Measurements from ENCODE around the gene PLEKHG1.

Gene PLEKHG1

GRCh38 chr6:150599199-150600009, at the start of gene PLEKHG1:
Gene PLEKHG1, plus strand, starts transcription at chr6:150599885. Its CDS starts 133,797 bp downstream, at chr6:150733682.
- DNase-seq: no peak

- DNase-seq: no peak
Observed at GRCh38 chr6:150550244-150550643, 49.4 kb upstream of the PLEKHG1 start.

GRCh38 chr6:150557043-150557599, 42.6 kb upstream of the PLEKHG1 start:
- DNase-seq: no peak

GRCh38 chr6:150560004-150560883, 39.4 kb upstream of the PLEKHG1 start:
- DNase-seq: no peak

- no peak for DNase-seq
Observed at GRCh38 chr6:150560884-150561219, 38.8 kb upstream of the PLEKHG1 start.

GRCh38 chr6:150565945-150566344, 33.7 kb upstream of the PLEKHG1 start:
- no peak for DNase-seq

- no peak for DNase-seq
Observed at GRCh38 chr6:150566486-150566885, 33.2 kb upstream of the PLEKHG1 start.

- no peak for DNase-seq
Observed at GRCh38 chr6:150567380-150567779, 32.3 kb upstream of the PLEKHG1 start.

GRCh38 chr6:150567823-150568383, 31.8 kb upstream of the PLEKHG1 start:
- no peak for DNase-seq

- DNase-seq: no peak
Observed at GRCh38 chr6:150568560-150568959, 31.1 kb upstream of the PLEKHG1 start.

GRCh38 chr6:150569161-150569560, 30.5 kb upstream of the PLEKHG1 start:
- no peak for DNase-seq

GRCh38 chr6:150573041-150573681, 26.5 kb upstream of the PLEKHG1 start:
- no peak for DNase-seq

GRCh38 chr6:150575836-150576235, 23.8 kb upstream of the PLEKHG1 start:
- no peak for DNase-seq

- no peak for DNase-seq
Observed at GRCh38 chr6:150576651-150577226, 22.9 kb upstream of the PLEKHG1 start.

- no peak for DNase-seq
Observed at GRCh38 chr6:150579611-150580010, 20.1 kb upstream of the PLEKHG1 start.

GRCh38 chr6:150580489-150580888, 19.2 kb upstream of the PLEKHG1 start:
- DNase-seq: no peak

GRCh38 chr6:150584065-150584464, 15.6 kb upstream of the PLEKHG1 start:
- DNase-seq: no peak

GRCh38 chr6:150584596-150584995, 15.1 kb upstream of the PLEKHG1 start:
- DNase-seq: no peak

- DNase-seq: no peak
Observed at GRCh38 chr6:150586850-150587359, 12.8 kb upstream of the PLEKHG1 start.

- no peak for DNase-seq
Observed at GRCh38 chr6:150587637-150588036, 12.0 kb upstream of the PLEKHG1 start.

GRCh38 chr6:150588888-150589499, 10.7 kb upstream of the PLEKHG1 start:
- DNase-seq: no peak

GRCh38 chr6:150589852-150590251, 9.8 kb upstream of the PLEKHG1 start:
- no peak for DNase-seq
